ENCODE measurements around the gene TMEM170B.

The TMEM170B gene

DNA sequence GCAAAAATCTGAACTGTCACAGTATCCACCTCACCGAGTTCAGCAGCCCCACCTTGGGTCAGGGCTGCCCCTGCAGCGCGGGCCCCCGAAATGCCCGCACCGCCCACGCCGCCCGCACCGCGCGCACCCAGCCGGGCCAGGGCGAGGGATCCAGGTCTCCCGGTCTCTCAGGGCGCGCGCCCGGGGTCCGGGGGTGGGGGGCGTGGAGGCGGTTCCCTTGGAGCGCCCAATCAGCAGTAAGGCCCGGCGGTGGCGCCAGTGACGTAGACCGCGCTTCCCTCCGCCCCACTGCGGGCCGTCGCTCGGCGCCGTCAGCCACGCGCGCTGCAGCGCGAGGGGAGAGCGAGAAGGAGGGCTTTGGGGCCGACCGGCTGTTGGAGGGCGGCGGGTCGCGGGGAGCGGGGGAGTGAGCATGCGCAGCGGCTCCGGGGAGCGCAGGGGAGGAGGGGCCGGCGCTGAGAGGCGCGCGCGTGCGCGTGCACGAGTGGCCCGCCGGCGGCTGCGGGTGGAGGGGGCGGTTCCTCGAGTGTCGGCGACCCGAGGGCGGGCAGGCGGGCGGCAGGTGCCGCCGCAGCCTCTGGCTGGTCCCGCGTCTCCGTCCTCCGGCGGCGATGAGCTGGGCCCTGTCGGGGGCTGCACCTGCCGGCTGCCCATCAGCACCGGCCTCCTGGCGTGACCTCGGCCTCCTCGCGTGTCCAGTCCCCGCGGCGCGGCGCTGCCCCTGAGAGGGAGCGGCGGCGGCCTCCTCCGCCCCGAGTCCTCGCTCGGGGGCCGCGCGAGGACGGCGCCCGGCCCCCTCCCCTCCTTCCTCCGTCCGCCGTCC lies at the start of gene TMEM170B:
Gene TMEM170B, plus strand, starts transcription at position 521 of the 823 bp plus-strand sequence. CDS start 529 bp downstream, outside the sequence.
- peak; percentile 95 to 96 for DNase-seq (ENCODE audit: low read depth in 2 of 2)

- DNase-seq (ENCODE audit: low read depth in 2 of 2): no peak
These were observed 46.6 kb upstream of the TMEM170B start for GRCh38 chr6:11490996-11491395.

GRCh38 chr6:11491596-11492463 lies 45.7 kb upstream of the TMEM170B start:
- DNase-seq (ENCODE audit: low read depth in 2 of 2): no peak

DNA sequence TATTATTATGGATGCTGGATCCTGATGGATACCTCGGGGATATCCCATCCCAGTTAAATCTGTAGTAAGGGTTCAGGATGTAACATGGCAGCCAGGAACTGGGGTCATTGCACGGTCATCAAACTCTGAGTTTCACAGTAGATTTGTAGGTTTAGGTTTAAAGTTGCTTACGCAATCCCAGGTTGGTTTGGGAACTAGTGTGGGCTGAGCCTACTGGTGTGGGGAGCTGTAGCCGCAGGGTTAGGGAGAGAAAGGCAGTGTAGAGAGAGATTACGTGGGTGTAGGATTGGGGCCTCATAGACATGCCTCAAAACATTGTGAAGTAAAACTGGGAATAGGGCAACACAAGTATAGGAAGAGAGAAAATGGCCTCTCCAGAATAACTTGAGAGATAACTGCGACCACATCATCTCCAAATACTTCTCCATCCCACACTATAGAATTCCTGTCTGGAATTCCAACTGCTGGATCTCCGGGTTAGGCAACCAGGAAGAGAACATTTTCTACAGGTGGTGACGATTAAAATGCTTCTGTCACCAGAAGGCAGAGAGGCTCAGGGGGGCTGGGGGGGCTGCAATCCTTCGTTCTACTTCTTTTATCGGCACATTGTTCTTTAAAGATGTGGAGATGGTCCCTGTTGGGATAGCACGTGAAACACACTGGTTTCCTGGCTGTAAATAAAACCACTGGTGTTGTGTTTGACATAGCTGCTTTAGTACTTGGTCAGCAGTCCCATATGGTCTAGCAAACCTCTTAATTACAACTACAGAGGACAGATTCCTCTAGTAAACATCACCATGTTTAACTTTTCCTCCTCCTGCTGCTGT lies 44.9 kb upstream of the TMEM170B start:
- no peak for DNase-seq (ENCODE audit: low read depth in 2 of 2)

GRCh38 chr6:11493974-11494373 lies 43.6 kb upstream of the TMEM170B start:
- DNase-seq (ENCODE audit: low read depth in 2 of 2): no peak

GRCh38 chr6:11494786-11495564 lies 42.6 kb upstream of the TMEM170B start:
- no peak for DNase-seq (ENCODE audit: low read depth in 2 of 2)

DNA sequence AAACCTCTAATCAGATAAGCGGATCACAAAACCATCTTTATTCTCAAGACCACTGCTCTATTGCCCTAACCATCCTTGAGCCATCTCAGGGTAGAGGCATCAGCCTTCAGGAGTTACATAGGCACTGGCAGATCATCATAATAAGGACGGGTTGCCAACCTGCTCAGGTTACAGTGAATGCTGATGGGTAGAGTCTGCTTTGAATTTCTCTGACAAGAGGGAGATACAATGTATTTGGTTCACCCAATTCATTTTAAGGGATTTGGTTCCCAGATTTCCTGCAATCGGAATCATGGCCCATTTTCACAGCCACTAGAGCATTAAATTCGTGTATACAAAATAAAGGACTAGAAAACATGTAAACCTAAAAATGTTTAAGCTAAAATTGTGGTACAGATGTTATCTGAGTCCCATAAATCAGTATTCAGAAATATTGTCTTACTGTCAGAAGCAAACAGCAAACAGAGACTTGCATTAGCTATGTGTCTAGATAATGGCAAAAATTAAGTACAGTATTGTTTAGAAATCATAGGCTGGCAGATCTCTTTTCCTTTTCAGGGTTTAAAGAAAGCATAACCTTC lies 41.9 kb upstream of the TMEM170B start:
- no peak for DNase-seq (ENCODE audit: low read depth in 2 of 2)

GRCh38 chr6:11496152-11497060 lies 41.1 kb upstream of the TMEM170B start:
- peak; percentile 28 to 34 for DNase-seq (ENCODE audit: low read depth in 2 of 2)

- no peak for DNase-seq (ENCODE audit: low read depth in 2 of 2)
These were observed 40.4 kb upstream of the TMEM170B start for GRCh38 chr6:11497107-11497506.

DNA sequence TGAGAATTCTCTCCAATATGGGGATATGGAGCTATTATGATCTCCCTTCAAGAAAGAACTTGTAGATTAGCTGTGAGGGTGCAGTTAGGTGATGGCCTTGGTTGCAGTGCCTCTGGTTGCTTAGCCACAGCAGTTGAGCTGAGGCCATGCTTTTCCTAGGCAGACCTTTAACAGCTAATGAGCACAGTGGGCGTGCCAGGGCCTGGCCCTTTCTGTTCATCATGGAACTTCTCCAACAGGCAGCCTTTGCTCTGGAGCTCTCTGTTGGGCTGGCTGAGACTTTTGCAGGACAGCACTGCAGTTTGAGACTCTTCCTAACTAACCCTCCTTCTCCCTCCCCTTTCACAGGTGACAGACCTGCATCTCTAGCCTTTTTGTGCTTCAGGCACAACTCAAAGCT lies 39.7 kb upstream of the TMEM170B start:
- no peak for DNase-seq (ENCODE audit: low read depth in 2 of 2)

- DNase-seq (ENCODE audit: low read depth in 2 of 2): no peak
These were observed 37.5 kb upstream of the TMEM170B start for GRCh38 chr6:11500008-11500407.

- no peak for DNase-seq (ENCODE audit: low read depth in 2 of 2)
These were observed 28.1 kb upstream of the TMEM170B start for GRCh38 chr6:11509471-11509870.

- DNase-seq (ENCODE audit: low read depth in 2 of 2): no peak
These were observed 22.9 kb upstream of the TMEM170B start for GRCh38 chr6:11514672-11515071.

DNA sequence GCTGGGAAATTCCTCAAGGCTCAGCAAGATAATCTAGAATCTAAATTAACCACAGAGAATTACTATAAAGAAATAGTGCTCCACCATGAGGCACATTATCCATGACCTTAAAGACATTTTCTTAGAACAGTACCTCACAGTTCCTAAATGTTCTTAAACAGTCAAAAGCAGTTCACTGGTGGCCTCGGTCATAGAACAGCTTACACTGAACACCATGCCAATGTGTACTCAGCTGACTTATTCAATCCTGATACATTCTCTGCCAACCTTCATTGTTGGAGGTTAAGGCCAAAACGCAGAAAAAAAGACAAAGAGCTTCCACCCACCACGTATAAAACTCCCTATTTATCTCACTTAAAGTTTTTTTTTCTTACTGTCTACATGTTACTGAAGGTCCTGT lies 21.8 kb upstream of the TMEM170B start:
- no peak for DNase-seq (ENCODE audit: low read depth in 2 of 2)

DNA sequence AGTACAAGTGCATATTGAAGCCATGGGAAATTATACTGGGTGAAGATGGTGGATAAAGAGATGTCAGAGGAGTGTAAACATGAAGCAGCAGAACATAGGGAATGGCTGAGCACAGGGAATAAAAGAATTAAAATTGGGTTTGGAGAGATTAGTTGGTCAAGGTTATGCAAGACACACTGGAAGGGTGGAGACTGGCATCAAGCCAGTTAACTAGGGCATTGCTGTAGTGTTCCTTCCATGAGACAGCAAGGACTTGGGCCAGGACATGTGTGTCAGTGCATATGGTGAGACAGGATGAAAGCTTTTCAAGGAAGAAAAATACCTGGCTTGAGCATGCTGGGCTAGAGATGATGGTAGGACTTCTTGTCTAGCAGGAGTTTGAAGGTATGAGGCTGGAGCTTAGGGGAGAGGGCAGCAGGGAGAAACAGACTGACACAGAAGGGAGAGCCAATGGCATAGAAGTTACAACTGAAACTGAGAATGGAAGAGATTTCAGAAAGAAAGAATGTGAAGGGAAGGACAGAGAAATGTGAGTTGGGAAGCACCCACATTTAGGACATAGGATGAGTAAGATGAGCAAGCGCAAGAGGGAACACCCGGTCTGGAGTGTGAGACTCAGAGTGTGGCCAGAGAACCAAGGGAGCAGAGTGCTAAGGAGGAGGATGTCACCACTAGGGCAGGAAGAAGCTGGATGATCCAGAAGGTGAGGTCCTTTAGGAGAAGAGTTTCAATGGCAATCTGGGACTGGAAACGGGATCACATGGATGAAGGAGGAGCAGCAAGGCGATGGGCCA lies 14.5 kb upstream of the TMEM170B start:
- no peak for DNase-seq (ENCODE audit: low read depth in 2 of 2)

DNA sequence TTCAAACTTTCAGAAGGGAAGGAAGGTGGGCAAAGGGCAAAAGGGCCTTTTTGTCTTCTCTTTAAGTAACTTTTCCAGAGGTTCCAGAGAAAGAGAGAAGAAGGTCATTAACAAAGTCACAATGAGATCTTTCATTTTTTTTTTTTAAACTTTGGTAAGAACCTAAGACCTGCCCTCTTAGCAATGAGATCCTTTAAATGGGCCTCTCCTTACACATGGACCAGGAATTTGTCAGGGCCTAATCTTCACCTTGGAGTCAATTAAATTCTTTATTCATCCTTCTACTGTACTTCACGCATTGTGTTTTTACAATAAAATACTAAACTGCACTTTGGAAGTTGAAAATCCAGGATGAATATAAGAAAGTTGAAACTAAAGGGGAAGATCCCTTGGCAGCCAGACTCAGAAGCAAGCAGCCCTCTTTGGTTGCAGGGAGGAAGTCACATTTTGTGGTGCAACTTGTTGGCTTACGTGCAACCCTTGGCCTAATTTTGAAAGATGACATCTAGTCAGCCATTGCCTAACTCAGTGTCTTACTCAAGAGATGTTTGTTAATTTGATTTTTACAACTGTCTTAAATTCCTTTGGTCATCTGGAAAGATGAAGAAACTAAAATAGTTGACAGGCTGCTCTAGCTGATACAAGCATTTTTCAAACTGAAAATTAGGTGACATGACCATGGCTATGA lies 11.9 kb upstream of the TMEM170B start:
- no peak for DNase-seq (ENCODE audit: low read depth in 2 of 2)

GRCh38 chr6:11526156-11526505 lies 11.4 kb upstream of the TMEM170B start:
- DNase-seq (ENCODE audit: low read depth in 2 of 2): no peak

DNA sequence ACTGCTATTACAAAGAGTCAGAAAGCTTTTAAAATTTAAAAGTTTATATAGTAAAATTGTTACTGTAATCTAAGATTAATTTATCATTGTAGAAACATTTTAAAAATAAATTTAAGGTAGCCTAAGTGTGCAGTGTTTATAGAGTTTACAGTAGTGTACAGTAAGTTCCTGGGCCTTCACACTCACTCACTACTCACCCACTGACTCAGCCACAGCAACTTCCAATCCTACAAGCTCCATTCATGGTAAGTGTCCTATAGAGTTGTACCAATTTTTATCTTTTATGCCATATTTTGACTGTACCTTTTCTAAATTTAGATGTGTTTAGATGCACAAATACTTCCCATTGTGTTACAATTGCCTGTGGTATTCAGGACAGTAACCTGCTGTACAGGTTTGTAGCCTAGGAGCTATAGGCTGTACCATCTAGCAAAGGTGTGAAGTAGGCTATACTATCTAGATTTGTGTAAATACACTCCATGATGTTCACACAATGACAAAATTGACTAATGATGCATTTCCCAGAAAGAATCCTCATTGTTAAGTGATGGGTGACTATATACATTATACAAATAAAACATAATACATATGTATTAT lies 10.2 kb upstream of the TMEM170B start:
- no peak for DNase-seq (ENCODE audit: low read depth in 2 of 2)
